HepG2 (cell line): ENCODE data around the gene NUDCD2. TPM values are rescaled to one million over a fixed set of nuclear protein-coding genes. Genes with fewer than 3 reads are reported as not detected.

Source experiments
- ARID2 ChIP-seq: sonication (generic); formaldehyde crosslinking; IDR thresholded peaks from 2 replicates; pipeline ENCODE4 v1.8.1; 2022; ENCODE audit warnings: mild to moderate bottlenecking, missing genetic modification reagents, borderline replicate concordance
- FOXA3 ChIP-seq: IDR thresholded peaks from 2 replicates; pipeline ENCODE4 v1.6.1; 2016; ENCODE audit warnings: missing genetic modification reagents, missing compliant biosample characterization
- GPN1 ChIP-seq: sonication (generic); formaldehyde crosslinking; IDR thresholded peaks from 2 replicates; pipeline ENCODE4 v1.5.1; 2020; ENCODE audit warnings: missing genetic modification reagents, borderline replicate concordance
- KLF16 ChIP-seq, 2 experiments: sonication (generic) in 1 of 2; formaldehyde crosslinking in 1 of 2; IDR thresholded peaks; 2 replicates each; pipeline versions ENCODE4 v1.6.1 to v1.8.0; 2016 to 2023; ENCODE audit warnings: missing genetic modification reagents in 2 of 2, missing compliant biosample characterization in 1 of 2
- MBD4 ChIP-seq: IDR thresholded peaks from 2 replicates; pipeline ENCODE4 v1.6.1; 2012; ENCODE audit warnings: low read length, inconsistent platforms, borderline replicate concordance
- STAT5B ChIP-seq: sonication (generic); formaldehyde crosslinking; IDR thresholded peaks from 2 replicates; pipeline ENCODE4 v1.4.0; 2020; ENCODE audit warnings: missing genetic modification reagents
- ZBTB7A ChIP-seq: sonication (generic); formaldehyde crosslinking; IDR thresholded peaks from 2 replicates; pipeline ENCODE4 v1.8.0; 2022; ENCODE audit warnings: mild to moderate bottlenecking, missing genetic modification reagents
- ZNF768 ChIP-seq: sonication (generic); formaldehyde crosslinking; IDR thresholded peaks from 2 replicates; pipeline ENCODE4 v1.4.0; 2020; ENCODE audit warnings: missing genetic modification reagents
- polyA plus RNA-seq, 8 experiments: library from polyadenylated mRNA; depleted of rRNA in 3 of 8; stranded (reverse) in 7 of 8; unstranded in 1 of 8; fragments of >200 nt; fragmentation: Illumina TruSeq in 4 of 8; extraction: Trizol in 4 of 8; gene quantifications; 2 replicates each; pipeline versions ENCODE4 v1.2.1 to v1.2.3, GENCODE V29; 2011 to 2016; ENCODE audit warnings: low read depth in 4 of 8, missing spikeins in 1 of 8, mixed read lengths in 1 of 8; ENCODE audit not compliant: insufficient read depth in 1 of 8
- total RNA-seq, 5 experiments: library from RNA; depleted of rRNA; stranded (reverse); fragments of >200 nt; fragmentation: Illumina TruSeq; extraction: Trizol; gene quantifications; 2 replicates each; pipeline ENCODE4 v1.2.3, GENCODE V29; 2016; ENCODE audit warnings: low read depth in 1 of 5
- TF ChIP-seq, protein P1 (sequence below): sonication (generic); formaldehyde crosslinking; IDR thresholded peaks from 2 replicates; pipeline ENCODE4 v1.4.0; 2020; ENCODE audit warnings: missing genetic modification reagents
- TF ChIP-seq, protein P2 (sequence below): sonication (generic); formaldehyde crosslinking; IDR thresholded peaks from 2 replicates; pipeline ENCODE4 v1.5.0; 2020; ENCODE audit warnings: mild to moderate bottlenecking, missing genetic modification reagents, borderline replicate concordance
- TF ChIP-seq, protein P3 (sequence below): sonication (generic); formaldehyde crosslinking; IDR thresholded peaks from 2 replicates; pipeline ENCODE4; 2020; ENCODE audit warnings: missing genetic modification reagents, mild to moderate bottlenecking, borderline replicate concordance

Gene NUDCD2
- total and polyA plus RNA-seq, 2 of the 13 experiments (the other 11 are each of a cell fraction or from before 2014, with no cell fraction given) = 14.8 to 39.2 TPM

DNA sequence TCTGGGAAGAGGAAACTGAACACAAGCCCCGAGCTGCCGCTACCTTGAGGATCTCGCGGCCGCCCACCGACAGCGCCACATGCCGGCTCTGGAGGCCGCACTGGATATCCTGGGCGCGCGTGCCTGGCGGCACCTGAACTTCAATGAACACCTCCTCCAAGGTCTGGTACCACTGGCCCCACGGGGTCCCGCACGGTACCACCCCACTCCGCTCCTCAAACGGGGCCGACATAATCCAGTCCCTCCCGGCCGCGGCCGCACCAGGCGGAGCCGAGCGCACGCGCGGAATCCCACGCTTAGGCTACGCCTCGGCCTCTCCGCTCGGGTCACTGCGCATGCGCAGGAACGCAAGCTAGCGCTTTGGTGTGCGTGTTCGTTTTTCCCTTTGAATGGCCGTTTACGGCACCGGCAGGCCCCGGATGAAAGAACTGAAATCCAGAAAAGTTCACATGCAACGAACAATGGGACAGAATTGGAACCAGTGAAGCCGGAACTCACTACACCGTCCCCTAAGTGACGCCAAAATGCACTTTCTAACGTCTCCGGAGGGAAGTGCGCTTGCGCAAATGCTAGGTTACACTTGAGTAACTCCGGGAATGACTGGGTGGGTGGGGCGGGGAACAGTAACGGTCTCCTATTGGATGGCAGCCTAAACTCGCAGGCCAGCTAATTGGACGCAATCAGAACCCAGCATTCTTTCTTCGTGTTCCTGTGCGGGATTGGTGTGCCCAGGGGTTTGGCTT lies at the start of gene NUDCD2 (continued):
- TF ChIP-seq, protein P1, sequence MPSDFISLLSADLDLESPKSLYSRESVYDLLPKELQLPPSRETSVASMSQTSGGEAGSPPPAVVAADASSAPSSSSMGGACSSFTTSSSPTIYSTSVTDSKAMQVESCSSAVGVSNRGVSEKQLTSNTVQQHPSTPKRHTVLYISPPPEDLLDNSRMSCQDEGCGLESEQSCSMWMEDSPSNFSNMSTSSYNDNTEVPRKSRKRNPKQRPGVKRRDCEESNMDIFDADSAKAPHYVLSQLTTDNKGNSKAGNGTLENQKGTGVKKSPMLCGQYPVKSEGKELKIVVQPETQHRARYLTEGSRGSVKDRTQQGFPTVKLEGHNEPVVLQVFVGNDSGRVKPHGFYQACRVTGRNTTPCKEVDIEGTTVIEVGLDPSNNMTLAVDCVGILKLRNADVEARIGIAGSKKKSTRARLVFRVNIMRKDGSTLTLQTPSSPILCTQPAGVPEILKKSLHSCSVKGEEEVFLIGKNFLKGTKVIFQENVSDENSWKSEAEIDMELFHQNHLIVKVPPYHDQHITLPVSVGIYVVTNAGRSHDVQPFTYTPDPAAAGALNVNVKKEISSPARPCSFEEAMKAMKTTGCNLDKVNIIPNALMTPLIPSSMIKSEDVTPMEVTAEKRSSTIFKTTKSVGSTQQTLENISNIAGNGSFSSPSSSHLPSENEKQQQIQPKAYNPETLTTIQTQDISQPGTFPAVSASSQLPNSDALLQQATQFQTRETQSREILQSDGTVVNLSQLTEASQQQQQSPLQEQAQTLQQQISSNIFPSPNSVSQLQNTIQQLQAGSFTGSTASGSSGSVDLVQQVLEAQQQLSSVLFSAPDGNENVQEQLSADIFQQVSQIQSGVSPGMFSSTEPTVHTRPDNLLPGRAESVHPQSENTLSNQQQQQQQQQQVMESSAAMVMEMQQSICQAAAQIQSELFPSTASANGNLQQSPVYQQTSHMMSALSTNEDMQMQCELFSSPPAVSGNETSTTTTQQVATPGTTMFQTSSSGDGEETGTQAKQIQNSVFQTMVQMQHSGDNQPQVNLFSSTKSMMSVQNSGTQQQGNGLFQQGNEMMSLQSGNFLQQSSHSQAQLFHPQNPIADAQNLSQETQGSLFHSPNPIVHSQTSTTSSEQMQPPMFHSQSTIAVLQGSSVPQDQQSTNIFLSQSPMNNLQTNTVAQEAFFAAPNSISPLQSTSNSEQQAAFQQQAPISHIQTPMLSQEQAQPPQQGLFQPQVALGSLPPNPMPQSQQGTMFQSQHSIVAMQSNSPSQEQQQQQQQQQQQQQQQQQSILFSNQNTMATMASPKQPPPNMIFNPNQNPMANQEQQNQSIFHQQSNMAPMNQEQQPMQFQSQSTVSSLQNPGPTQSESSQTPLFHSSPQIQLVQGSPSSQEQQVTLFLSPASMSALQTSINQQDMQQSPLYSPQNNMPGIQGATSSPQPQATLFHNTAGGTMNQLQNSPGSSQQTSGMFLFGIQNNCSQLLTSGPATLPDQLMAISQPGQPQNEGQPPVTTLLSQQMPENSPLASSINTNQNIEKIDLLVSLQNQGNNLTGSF (CRISPR knock-in tag) = peak; percentile 84; the same call in 1 of the 2 replicates
- TF ChIP-seq ZBTB7A = no peak
- TF ChIP-seq FOXA3 (CRISPR knock-in tag) = peak; percentile 18
- peak; percentile 63; the same call in 1 of the 2 replicates for TF ChIP-seq GPN1 (CRISPR knock-in tag)
- no peak for TF ChIP-seq STAT5B (CRISPR knock-in tag)
- TF ChIP-seq ARID2 (CRISPR knock-in tag) = peak; percentile 90
- peak; percentile 85; the same call in 1 of the 2 replicates for TF ChIP-seq ZNF768 (CRISPR knock-in tag)
- TF ChIP-seq MBD4 = no peak
- 0 out of 4 replicates have a peak, but pooled peaks of 1 of the 2 experiments have one; percentile 54 for TF ChIP-seq KLF16 (CRISPR knock-in tag; IDR thresholded peaks at IDR 0.05)
- TF ChIP-seq, protein P2, sequence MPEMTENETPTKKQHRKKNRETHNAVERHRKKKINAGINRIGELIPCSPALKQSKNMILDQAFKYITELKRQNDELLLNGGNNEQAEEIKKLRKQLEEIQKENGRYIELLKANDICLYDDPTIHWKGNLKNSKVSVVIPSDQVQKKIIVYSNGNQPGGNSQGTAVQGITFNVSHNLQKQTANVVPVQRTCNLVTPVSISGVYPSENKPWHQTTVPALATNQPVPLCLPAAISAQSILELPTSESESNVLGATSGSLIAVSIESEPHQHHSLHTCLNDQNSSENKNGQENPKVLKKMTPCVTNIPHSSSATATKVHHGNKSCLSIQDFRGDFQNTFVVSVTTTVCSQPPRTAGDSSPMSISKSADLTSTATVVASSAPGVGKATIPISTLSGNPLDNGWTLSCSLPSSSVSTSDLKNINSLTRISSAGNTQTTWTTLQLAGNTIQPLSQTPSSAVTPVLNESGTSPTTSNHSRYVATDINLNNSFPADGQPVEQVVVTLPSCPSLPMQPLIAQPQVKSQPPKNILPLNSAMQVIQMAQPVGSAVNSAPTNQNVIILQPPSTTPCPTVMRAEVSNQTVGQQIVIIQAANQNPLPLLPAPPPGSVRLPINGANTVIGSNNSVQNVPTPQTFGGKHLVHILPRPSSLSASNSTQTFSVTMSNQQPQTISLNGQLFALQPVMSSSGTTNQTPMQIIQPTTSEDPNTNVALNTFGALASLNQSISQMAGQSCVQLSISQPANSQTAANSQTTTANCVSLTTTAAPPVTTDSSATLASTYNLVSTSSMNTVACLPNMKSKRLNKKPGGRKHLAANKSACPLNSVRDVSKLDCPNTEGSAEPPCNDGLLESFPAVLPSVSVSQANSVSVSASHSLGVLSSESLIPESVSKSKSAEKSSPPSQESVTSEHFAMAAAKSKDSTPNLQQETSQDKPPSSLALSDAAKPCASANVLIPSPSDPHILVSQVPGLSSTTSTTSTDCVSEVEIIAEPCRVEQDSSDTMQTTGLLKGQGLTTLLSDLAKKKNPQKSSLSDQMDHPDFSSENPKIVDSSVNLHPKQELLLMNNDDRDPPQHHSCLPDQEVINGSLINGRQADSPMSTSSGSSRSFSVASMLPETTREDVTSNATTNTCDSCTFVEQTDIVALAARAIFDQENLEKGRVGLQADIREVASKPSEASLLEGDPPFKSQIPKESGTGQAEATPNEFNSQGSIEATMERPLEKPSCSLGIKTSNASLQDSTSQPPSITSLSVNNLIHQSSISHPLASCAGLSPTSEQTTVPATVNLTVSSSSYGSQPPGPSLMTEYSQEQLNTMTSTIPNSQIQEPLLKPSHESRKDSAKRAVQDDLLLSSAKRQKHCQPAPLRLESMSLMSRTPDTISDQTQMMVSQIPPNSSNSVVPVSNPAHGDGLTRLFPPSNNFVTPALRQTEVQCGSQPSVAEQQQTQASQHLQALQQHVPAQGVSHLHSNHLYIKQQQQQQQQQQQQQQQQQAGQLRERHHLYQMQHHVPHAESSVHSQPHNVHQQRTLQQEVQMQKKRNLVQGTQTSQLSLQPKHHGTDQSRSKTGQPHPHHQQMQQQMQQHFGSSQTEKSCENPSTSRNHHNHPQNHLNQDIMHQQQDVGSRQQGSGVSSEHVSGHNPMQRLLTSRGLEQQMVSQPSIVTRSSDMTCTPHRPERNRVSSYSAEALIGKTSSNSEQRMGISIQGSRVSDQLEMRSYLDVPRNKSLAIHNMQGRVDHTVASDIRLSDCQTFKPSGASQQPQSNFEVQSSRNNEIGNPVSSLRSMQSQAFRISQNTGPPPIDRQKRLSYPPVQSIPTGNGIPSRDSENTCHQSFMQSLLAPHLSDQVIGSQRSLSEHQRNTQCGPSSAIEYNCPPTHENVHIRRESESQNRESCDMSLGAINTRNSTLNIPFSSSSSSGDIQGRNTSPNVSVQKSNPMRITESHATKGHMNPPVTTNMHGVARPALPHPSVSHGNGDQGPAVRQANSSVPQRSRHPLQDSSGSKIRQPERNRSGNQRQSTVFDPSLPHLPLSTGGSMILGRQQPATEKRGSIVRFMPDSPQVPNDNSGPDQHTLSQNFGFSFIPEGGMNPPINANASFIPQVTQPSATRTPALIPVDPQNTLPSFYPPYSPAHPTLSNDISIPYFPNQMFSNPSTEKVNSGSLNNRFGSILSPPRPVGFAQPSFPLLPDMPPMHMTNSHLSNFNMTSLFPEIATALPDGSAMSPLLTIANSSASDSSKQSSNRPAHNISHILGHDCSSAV (CRISPR knock-in tag) = no peak
- TF ChIP-seq, protein P3, sequence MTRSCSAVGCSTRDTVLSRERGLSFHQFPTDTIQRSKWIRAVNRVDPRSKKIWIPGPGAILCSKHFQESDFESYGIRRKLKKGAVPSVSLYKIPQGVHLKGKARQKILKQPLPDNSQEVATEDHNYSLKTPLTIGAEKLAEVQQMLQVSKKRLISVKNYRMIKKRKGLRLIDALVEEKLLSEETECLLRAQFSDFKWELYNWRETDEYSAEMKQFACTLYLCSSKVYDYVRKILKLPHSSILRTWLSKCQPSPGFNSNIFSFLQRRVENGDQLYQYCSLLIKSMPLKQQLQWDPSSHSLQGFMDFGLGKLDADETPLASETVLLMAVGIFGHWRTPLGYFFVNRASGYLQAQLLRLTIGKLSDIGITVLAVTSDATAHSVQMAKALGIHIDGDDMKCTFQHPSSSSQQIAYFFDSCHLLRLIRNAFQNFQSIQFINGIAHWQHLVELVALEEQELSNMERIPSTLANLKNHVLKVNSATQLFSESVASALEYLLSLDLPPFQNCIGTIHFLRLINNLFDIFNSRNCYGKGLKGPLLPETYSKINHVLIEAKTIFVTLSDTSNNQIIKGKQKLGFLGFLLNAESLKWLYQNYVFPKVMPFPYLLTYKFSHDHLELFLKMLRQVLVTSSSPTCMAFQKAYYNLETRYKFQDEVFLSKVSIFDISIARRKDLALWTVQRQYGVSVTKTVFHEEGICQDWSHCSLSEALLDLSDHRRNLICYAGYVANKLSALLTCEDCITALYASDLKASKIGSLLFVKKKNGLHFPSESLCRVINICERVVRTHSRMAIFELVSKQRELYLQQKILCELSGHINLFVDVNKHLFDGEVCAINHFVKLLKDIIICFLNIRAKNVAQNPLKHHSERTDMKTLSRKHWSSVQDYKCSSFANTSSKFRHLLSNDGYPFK (CRISPR knock-in tag) = peak; percentile 88
